Astrocyte of the spinal cord (primary cell): Measurements from ENCODE around the gene AHSP.

Source experiments
- DNase-seq: peaks from one replicate; pipeline ENCODE4 v3.0.0; 2011; ENCODE audit warnings: low read depth, low spot score
- H3K4me3 ChIP-seq: 2 replicates; pipeline ENCODE4 v1.5.1; 2011; ENCODE audit warnings: low read depth, mild to moderate bottlenecking, low read length, moderate library complexity
- in situ Hi-C: cut with HindIII; loops from 2 replicates; pipeline ENCODE4 v1.10.0; 2017; ENCODE audit warnings: low sequenced_read_pairs
- TF ChIP-seq, protein P1 (sequence below): IDR thresholded peaks from 2 replicates; pipeline ENCODE4 v1.5.1; 2012; ENCODE audit warnings: low read depth, mild to moderate bottlenecking, low read length, inconsistent platforms

Gene AHSP

DNA sequence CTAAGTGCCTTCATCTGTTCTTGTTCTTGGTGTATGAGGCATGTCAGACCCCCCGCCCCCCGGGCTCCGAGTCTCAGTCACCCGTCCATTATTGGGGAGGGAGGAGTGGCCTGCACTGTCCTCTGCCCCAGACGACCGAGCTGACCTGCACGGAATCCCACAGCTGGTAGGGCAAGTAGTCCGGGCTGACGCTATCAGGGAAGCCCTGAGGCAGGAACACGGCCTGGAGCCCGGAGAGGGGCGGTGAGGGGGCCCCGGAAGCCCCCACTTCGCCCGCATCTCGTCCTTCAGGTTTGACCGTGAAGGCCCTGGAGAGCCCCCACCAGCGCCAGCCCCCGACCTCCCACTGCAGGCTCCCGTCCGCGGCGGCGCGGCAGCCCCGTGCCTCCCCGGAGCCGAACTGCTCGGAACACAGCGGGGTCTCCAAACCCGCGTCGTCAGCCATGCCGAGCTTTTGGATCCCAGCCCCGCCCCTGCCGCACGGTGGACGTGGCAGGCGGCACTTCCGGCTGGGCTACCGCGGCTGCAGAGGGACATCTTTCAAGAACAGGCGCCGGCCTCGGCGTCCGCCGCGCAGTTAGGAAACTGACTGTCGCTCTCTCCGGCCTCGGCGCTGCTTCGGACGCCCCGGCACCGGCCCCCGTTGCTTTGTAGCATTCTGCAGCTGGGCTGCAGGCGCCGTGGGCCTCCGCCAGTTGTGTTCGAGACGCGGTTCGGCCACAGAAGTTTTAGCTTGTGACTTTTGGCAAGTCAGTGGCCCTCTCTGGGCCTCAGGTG, 19.6 kb upstream of the AHSP start, which contains the start of gene RUSF1:
RUSF1 (minus strand) TSS at position 463 of the 777 bp plus-strand sequence; CDS start at position 445, 18 bp downstream.
- peak within 1 kb of the TSS; percentile 98 for H3K4me3 ChIP-seq
- TF ChIP-seq, protein P1, sequence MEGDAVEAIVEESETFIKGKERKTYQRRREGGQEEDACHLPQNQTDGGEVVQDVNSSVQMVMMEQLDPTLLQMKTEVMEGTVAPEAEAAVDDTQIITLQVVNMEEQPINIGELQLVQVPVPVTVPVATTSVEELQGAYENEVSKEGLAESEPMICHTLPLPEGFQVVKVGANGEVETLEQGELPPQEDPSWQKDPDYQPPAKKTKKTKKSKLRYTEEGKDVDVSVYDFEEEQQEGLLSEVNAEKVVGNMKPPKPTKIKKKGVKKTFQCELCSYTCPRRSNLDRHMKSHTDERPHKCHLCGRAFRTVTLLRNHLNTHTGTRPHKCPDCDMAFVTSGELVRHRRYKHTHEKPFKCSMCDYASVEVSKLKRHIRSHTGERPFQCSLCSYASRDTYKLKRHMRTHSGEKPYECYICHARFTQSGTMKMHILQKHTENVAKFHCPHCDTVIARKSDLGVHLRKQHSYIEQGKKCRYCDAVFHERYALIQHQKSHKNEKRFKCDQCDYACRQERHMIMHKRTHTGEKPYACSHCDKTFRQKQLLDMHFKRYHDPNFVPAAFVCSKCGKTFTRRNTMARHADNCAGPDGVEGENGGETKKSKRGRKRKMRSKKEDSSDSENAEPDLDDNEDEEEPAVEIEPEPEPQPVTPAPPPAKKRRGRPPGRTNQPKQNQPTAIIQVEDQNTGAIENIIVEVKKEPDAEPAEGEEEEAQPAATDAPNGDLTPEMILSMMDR, result no peak
- in situ Hi-C loops, result no loop called here
- DNase-seq, result peak; percentile 93

DNA sequence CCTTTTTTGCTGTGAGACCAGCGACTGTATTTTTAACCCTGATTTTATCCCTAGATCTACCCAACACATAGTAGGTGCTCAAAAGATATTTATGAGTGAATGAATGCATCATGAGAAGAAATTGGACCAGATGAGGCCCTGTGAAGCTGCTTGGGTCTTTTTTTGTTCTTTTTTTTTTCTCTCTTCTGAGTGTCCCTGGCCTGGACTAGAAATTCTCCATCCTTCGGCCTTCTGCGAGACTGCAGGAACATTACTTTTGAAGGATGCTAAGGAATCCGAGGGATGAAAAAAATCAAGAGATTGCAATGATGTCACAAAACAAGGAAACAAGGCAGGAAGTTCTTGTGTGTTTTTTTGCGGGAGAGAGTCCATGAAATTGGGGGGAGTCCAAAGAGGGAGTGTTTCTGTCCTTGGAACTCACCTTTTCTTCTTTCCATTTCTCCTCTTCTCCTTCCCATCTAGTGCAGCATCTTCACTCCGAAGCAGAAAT, 18.9 kb upstream of the AHSP start:
- H3K4me3 ChIP-seq, result peak overlapping the region; percentile 98
- no peak for DNase-seq
- TF ChIP-seq, protein P1, result no peak
- in situ Hi-C loops, result no loop called here

DNA sequence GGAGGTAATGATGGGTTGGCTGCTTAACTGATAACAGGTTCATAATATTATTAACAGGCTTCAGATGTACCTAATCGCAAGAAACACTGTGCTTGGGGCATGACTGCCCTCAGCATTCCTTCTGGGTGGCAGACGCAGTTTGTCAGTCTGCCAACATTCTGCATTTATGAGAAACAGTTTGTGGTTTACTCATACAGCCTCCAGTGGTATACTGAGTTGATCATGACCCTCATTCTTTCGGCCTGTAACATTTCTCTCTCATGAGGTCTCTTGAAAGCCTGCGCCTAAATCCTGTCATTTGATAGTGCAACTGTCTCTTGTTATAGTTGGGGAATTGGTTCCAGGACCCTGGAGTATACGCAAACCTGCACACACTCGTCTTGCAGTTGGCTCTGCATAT, 14.6 kb upstream of the AHSP start:
- no peak overlapping the region for H3K4me3 ChIP-seq
- peak; percentile 59 for DNase-seq
- in situ Hi-C loops, result no loop called here
- TF ChIP-seq, protein P1, result no peak

DNA sequence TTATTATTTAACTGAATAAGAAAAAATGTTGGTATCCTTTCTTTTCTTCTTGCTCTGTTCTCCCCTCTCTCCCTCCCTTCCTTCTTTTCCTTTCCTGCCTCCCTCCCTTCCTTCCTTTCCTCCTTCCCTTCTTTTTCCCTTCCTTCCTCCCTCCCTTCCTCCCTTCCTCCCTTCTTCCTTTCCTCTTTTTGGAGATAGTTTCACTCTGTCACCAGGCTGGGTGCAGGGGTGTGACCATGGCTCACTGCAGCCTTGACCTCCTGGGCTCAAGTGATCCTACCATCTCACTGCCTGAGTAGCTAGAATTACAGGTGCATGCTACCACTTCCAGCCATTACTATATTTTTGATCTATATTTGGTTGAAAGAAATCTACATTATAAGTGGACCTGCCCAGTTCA, 13.8 kb upstream of the AHSP start:
- TF ChIP-seq, protein P1, result no peak
- in situ Hi-C loops, result no loop called here
- DNase-seq, result no peak
- no peak overlapping the region for H3K4me3 ChIP-seq

DNA sequence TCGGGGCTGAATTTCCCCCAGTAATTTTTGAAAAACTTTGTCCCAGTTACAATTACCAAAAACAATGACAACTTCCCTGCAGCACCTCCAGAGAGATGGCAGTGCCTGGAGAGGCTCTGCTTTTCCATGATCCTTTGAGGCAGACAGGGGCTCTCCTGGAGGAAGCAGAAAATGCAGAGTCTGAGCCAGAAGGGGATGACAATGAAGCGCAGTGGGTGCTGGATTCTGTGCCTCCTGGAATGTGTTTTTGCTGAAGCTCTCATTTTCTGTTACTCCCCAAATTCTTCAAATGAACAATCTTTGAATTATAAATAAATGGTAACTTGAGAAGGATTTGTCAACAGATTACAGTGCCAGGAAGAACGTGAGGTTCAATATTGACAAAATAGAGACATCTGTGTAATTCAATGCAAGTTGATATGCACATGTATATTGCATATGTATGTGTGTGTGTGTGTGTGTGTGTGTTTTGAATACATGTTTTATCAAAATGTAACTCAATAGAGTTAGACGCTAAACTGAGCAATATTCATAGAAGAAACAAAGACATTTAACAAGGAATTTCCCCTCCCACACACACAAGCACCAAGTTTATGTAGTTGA, 9.8 kb upstream of the AHSP start:
- TF ChIP-seq, protein P1, result no peak
- no peak for DNase-seq
- in situ Hi-C loops, result no loop called here
- H3K4me3 ChIP-seq, result no peak overlapping the region

DNA sequence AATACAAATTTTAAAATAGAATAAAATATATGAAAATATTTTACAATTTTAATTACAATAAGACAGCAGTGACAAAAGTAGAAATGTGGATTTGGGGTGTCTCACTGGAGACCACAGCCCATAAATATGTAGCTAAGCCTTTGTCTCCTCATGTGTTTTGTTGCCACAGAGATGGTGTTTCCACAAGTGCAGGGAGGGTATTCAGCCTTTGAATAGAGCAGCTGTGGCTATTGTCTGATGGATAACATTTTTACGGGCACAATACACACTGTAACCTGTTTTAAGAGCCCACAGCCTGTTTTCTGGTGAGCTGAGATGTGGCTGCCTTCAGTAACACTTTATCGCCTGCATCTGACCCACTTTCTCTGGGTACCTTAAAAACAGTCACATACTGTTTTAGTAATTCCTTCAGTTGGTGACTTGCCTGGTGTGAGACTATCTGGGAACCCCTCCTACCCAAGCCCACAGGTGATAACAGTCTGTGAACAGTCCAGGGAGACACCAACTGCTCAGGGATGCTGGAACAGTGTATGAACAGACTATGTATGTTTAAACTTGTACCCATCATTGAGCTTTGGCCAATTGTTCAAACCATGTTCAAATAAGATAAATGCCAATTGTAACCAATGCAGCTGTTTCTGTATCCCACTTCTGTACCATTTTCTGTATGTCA, 7.8 kb upstream of the AHSP start:
- no peak overlapping the region for H3K4me3 ChIP-seq
- in situ Hi-C loops, result no loop called here
- TF ChIP-seq, protein P1, result no peak
- DNase-seq, result no peak
